ENCODE data around the gene COX8A. TPM values are rescaled to one million over a fixed set of nuclear protein-coding genes. Genes with fewer than 3 reads are reported as not detected.

Gene COX8A
- total and polyA plus RNA-seq, 7 donors: 419 to 1,691 (median 659) TPM

- Histone ChIP-seq H3K9me3 (no peaks in the 10 kb centered on the region), H3K4me1 (peaks cover 0 to 21% (median 17%) of the 10 kb centered on the region in 4 donors), H3K27me3 (no peaks in the 10 kb centered on the region), H3K4me3 (peak overlapping the region; percentile 27 to 48 (median 42)), H3K27ac (peak overlapping the region; percentile 48 to 63 (median 54)), H3K36me3 (no peaks in the 10 kb centered on the region)
- DNase-seq: no peak
- WGBS, 2 donors: 1 to 2% methylated on average over 27 of the region's 27 CpGs
- intact Hi-C loops (cut with DNase I): no loop called here
- TF ChIP-seq POLR2AphosphoS5 (IDR thresholded peaks at IDR 0.05) (no peak), EP300 (IDR thresholded peaks at IDR 0.05) (no peak)
Measured at GRCh38 chr11:64007160-64007628, 32.8 kb downstream of the COX8A start.

- TF ChIP-seq POLR2AphosphoS5 (IDR thresholded peaks at IDR 0.05): no peak
- peak in 2 of 4 experiments; percentile 41 for TF ChIP-seq CTCF (IDR thresholded peaks at IDR 0.05)
- no peaks in the 10 kb centered on the region for H3K27me3 ChIP-seq
- peak; percentile 87 for DNase-seq
- no peaks in the 10 kb centered on the region for H3K36me3 ChIP-seq
- 3 to 9% methylated on average over 40 of the region's 40 CpGs for WGBS, 2 donors
- H3K27ac ChIP-seq: peak overlapping the region; percentile 48 to 63 (median 54)
- no peaks in the 10 kb centered on the region for H3K9me3 ChIP-seq
- H3K4me3 ChIP-seq: peak overlapping the region; percentile 27 to 48 (median 42)
- intact Hi-C loops (cut with DNase I): loop anchor here (2.0 kb wide), 1 partner anchor 29 kb away; no protein-coding TSS in a partner anchor
- H3K4me1 ChIP-seq: peaks cover 0 to 17% (median 17%) of the 10 kb centered on the region in 4 donors
Measured at GRCh38 chr11:64007629-64008282, 33.3 kb downstream of the COX8A start.

GRCh38 chr11:64008283-64008913 lies 34.0 kb downstream of the COX8A start:
- H3K27ac ChIP-seq: peak overlapping the region; percentile 48 to 63 (median 54)

GRCh38 chr11:64008914-64009633 lies 34.7 kb downstream of the COX8A start:
- no peaks in the 10 kb centered on the region for H3K9me3 ChIP-seq
- no peak overlapping the region for H3K27ac ChIP-seq
- H3K27me3 ChIP-seq: no peaks in the 10 kb centered on the region
- no peak overlapping the region for H3K4me3 ChIP-seq
- no peak for TF ChIP-seq POLR2A (IDR thresholded peaks at IDR 0.05)
- no peak for TF ChIP-seq EP300 (IDR thresholded peaks at IDR 0.05)
- TF ChIP-seq POLR2AphosphoS5 (IDR thresholded peaks at IDR 0.05): no peak
- TF ChIP-seq CTCF (IDR thresholded peaks at IDR 0.05): no peak
- 82 to 92% methylated on average over 18 of the region's 18 CpGs for WGBS, 2 donors
- intact Hi-C loops (cut with DNase I): loop anchor here (2.0 kb wide), 1 partner anchor 28 kb away; no protein-coding TSS in a partner anchor
- H3K36me3 ChIP-seq: no peaks in the 10 kb centered on the region
- DNase-seq: no peak
- H3K4me1 ChIP-seq: peaks cover 0 to 17% (median 17%) of the 10 kb centered on the region in 4 donors

More at GRCh38 chr11:64008283-64008913, 34.0 kb downstream of the COX8A start:
- TF ChIP-seq POLR2A (IDR thresholded peaks at IDR 0.05): no peak
- TF ChIP-seq POLR2AphosphoS5 (IDR thresholded peaks at IDR 0.05): no peak
- no peak for TF ChIP-seq CTCF (IDR thresholded peaks at IDR 0.05)
- TF ChIP-seq EP300 (IDR thresholded peaks at IDR 0.05): no peak
- Histone ChIP-seq H3K36me3 (no peaks in the 10 kb centered on the region), H3K27me3 (no peaks in the 10 kb centered on the region), H3K4me3 (peak overlapping the region in 2 of 4 donors; percentile 46 to 48), H3K9me3 (no peaks in the 10 kb centered on the region), H3K4me1 (peaks cover 0 to 17% (median 17%) of the 10 kb centered on the region in 4 donors)
- intact Hi-C loops (cut with DNase I): loop anchor here (2.0 kb wide), 1 partner anchor 28 kb away; no protein-coding TSS in a partner anchor
- no peak for DNase-seq
- 89 to 92% methylated on average over 26 of the region's 26 CpGs for WGBS, 2 donors

Data from sigmoid colon (tissue), 7 donors.